A549 treated with dexamethasone at 1 μM for 4 hours (cell line): ENCODE results near the gene DTNBP1. TPM values are rescaled to one million over a fixed set of nuclear protein-coding genes. Genes with fewer than 3 reads are reported as not detected.

ENCODE experiments used
- total RNA-seq: library from RNA; stranded (reverse); fragments of 200-300 nt; extraction: Qiagen RNA extraction; gene quantifications from 5 replicates; pipeline ENCODE4 v1.2.3, GENCODE V29; 2022

The DTNBP1 gene
- total RNA-seq: 11.1 to 12.2 TPM (median 12.1 TPM) in 5 replicates

DNA sequence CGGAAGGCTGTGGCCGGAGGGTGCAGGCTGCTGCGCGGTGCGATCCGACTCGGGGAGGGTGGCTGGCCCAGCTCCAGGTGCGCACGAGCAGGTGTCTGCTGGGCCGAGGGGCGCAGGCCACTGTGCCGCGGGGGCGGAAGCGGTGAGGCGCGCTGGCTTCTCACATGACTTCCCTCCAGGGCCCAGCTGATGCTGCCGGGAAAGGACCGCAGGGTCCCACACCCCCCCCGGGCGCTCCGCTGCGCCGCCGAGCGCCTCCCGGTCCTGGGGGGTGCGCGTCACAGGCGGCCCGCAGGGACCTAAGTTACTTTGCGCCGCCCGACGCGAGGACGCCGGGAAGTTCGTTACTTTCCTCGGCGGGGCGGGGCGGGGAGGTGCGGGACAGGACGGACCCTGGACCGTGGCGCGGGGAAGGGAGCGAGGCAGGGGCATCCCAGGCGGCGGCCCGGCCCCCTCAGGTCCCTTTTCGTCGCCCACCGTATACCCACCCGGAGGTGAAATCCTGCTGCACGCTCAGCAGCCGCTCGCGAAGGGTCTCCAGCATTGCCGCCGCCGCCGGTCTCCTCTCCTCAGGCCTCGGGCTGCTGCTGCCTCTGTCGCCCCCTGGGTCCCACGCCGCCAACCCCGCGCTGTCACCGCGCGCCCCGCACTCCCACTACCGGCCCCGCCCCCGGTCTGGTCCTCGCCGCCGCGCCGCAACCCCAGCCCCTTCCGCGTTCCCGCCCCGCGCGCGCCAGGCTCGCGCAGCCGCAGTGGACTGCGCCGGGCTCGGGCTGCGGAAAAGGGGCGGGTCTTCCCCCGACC, at the start of gene DTNBP1:
Gene DTNBP1 (minus strand): TSS at position 703 of the 804 bp plus-strand sequence. CDS start 159 bp downstream, at position 544.

